ENCODE data around the gene SOWAHD.
"Not testable (repeated sequence)": the region's sequence is repeated elsewhere in the genome, so short reads cannot be mapped to it uniquely, and the experiment has no call there.

The SOWAHD gene, protein sequence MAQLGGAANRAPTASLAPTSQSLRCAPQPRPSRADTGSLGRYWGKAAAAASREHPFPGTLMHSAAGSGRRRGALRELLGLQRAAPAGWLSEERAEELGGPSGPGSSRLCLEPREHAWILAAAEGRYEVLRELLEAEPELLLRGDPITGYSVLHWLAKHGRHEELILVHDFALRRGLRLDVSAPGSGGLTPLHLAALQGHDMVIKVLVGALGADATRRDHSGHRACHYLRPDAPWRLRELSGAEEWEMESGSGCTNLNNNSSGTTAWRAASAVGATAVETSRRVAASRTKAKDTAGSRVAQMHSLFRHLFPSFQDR

DNA sequence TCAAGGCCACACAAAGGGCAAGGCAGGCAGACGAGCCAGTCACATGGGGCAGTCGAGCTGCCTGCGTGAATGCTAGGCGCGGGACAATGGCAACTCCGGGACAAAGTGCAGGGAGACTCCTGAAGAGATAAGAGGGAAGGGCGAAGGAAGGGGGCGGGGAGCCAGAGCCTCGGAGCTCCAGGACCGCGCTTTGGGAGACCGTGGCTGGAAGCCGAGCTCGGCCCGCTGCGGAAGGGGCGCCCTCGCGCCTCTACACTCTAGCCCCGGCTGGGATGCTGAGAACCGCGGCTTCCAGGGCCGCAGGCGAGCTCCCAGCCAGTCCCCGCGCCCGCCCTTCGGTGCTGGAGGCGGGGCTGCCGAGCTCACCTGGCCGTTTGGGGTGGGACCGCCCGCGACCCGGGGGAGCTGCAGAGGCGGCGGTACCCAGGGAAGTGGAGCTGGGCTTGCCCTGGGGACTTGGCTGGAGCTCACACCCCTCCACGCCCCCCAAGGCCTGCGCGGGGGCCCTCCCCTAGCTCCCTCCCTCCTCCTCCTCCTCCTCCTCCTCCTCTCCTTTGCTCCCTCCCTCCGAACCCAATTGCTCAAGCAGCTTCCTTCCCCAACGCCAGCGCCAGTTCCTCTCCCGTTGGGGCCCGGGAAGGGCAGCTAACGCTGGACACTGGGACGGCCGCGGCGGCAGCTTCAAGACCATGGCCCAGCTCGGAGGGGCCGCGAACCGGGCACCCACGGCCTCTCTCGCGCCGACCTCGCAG lies at the start of gene SOWAHD:
SOWAHD (plus strand) TSS at position 610 of the 752 bp plus-strand sequence; CDS start at position 690, 80 bp downstream.
- peak in 1 of 2 donors; percentile 46 for DNase-seq

DNA sequence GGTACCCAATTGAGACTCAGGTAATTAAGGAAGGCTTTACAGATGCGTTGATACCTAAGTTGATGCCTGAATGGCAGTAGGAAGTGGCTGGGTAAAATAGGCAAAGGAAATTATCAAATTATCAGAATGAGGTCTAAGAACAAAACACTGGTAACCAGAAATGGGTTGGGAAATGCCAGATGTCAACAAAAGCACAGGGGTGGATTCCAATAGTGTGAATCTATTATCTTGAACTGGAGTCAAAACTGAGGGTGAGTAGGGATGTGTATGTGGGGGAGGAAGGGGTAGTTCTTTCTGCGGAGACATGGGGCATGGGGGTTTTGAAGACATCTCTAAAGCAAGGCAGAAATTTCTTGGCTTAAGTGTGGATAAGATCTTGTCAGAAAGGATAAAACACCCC lies 49.5 kb upstream of the SOWAHD start:
- no peak for DNase-seq

DNA sequence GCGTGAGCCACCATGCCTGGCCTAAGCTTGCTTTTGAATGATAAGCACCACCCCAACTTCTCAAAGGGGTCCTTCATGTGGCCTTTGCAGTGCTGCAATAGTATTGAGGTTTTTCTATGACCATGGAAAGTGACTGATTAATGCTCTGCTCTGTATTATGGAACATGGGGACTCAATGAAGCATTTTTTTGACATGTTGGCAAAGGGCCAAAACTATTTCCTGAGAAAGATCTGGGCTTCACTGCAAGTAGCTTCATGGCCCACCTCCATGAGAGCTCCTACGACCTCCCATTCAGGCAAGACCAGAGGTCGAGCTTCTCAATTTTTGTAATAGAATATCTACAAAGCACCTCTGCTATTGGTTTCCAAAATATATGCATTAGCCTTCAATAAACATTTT lies 48.8 kb upstream of the SOWAHD start:
- no peak for DNase-seq

DNA sequence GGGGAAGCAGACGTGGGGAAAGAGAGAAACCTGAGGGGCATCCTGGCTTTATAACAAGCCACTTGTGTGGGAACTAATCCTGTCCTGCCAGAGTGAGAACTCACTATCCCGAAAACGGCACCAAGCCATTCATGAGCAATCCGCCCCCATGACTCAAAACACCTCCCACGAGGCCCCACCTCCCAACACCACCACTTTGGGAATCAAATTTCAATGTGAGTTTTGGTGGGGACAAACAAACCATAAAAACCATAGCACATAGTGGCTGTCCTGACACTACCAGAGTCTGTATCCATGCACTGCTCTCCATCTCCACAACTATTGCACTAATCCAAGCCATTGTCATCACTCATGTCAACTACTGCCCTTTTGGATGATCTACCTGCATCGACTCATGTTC lies 36.9 kb upstream of the SOWAHD start:
- no peak for DNase-seq

DNA sequence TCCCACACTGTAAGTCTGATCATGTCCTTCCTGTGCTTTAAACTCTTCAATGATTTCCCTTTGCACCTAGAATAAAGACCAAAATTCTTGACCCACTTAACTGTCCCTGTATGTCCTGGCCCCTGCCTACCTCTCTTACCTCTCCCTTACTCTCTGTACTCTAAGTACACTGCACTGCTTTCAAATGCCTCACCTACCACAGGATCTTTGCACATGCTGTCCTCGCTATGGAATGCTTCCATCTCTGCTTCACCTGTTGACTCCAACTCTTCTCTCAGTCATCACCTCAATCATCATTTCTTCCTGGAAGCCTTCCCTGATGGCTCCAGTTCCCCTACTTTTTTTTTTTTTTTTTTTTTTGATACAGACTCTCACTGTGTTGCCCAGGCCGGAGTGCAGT lies 36.5 kb upstream of the SOWAHD start:
- DNase-seq: no peak

DNA sequence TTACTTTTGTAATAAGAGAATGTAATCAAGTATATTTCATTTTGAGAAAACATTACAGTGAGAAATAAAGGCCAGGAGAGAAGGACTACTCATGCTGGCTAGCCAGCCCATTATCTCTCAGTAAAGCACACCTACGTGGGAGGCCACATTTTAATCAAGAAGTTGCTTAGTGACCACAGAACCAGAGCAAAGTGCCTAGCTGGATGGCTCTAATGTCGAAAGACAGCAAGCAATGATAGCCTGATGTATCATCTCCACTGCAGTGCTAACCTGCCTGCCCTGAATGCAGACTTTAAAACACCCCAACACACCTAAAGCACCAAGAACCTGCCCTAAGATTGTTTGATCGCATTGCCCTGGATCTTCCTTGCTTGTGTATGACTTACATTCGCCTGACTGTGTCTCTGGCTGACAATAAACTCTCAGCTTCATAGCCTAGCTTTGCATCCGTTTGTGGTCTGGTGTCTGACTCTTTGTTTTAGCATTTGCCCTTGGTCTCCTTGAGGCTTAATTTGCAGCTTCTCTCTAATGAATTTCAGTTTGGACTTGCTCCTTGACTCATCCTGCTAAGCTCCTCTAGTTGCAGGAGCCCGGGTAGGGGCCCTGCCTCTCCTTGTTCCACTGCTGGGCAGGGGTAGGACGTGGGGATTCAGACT lies 31.4 kb upstream of the SOWAHD start:
- DNase-seq: no peak

DNA sequence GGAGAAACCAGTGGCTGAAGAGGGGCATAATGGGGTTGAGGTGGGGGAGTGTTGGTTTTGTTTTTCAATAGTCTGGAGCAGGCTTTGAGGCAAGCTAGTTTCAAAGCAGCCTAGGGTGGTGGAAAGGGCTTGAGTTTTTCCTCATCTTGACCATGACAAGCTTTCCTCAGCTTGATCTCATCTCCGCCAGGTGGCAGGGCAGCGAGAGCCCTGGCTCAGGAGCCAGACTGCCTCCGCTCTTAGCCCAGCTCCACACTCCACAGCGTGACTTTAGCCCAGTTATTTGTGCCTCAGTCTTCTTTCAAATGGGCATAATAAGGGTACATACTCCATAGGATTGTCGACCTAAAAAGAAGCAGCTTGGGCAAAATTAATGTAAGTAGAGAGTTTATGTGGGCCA lies 29.9 kb upstream of the SOWAHD start:
- DNase-seq: no peak

DNA sequence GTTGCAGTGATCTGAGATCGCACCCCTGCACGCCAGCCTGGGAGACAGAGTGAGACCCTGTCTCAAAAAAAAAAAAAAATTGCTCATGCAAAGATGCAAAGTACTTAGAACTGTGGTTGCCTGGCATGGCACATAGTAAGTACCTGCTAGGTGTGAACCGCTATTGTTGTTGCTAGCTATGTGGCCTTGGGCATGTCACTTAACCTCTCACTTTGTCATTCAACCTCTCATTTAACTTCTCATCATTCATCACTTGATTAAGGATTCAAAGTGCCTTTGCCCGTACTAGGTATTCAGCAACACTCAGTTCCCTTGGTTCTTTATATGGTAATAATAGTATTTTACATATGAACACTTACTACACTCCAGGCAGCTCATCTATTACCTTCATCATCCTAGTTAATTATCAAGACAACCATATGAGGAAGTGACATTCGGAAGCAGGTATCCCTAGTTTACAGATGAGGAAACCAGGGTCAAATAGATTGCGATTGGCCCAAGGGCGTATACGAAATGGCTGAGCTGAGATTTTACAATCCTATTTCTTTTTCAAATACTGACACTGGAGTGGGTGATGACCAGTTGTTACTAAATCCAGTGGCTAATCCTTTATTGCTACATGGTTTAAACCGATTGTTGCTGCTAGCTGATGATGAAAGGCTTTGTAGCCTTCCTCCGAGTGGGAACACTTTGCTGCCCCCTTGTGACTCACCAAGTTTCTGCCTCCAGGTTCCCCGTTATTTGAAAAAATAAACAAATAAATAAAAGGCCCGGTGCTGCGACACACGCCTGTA lies 28.8 kb upstream of the SOWAHD start:
- peak; percentile 85 to 89 for DNase-seq

DNA sequence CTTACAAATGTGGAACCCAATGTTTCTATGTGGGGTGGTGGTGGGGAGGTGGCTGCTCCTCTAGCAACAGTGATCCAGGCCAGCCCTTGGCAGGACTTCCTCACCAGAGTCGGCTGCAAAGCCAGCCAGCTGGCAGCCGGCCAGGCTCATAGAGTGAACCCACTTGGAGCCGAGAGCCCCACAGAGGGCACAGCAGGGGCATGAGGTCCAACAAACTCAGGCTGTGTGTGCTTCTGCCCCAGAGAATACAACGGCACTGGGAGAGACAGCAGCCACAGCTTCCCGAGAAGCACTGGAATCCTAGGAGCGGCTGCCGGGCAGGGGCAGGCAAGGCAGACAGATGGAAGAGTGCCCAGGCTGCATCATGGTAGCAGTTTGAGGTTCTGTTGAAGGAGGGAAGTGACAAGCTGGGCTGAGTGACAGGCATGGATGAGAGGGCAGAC lies 23.5 kb upstream of the SOWAHD start:
- DNase-seq: peak in 1 of 2 donors; percentile 24

DNA sequence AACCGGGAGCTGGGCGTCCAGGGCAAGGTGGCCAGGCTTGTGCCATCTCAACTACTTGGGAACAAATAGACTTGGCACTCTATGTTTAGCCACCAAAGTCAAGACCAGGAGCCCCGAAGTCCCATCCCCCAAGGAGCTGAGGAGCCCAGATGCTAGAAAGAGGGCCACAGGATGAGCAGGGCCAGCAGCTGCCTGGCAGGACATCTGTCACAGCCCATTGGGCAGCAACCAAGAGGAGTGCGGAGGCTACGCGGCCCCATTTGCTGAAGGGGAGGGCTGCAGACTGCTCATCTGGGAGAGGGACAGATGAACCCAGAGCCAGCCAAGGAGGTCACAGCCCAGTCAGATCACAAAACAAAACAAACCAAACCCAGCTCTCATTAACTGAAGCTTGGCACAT lies 22.9 kb upstream of the SOWAHD start:
- no peak for DNase-seq

DNA sequence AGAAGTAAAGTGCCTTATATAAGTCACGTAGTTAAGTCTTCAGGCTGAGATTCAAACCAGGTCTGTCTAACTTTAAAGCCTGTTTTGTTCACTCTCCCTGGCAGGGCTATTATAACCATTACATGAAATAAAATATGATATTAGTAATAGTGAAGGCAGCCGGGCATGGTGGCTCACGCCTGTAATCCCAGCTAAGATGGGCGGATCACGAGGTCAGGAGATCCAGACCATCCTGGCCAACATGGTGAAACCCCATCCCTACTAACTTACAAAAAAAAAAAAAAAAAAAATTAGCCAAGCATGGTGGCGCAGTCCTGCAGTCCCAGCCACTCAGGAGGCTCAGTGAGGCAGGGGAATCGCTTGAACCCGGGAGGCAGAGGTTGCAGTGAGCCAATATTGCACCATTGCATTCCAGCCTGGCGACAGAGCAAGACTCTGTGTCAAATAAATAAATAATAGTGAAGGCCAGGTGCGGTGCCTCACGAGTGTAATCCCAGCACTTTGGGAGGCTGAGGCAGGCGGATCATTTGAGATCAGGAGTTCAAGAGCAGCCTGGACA lies 22.1 kb upstream of the SOWAHD start:
- no peak for DNase-seq

DNA sequence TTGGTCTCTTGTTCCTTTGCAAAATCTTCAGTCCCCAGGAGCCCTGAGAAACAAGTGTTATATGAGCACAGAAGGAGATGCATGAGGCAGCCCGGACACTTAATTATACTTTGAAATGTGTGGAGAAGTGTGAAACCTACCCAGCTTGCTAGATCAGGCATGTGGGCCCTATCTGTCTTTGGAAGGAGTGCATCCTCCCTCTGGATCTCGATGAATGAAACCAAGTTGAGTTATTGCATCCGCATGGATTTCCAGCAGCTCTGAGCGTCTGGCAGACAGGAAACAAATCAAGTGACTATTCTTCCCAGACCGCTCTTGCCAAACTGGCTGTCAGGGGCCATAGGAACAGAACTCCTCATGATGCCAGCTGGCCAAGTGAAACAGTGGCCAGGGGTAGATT lies 19.6 kb upstream of the SOWAHD start:
- DNase-seq: no peak

DNA sequence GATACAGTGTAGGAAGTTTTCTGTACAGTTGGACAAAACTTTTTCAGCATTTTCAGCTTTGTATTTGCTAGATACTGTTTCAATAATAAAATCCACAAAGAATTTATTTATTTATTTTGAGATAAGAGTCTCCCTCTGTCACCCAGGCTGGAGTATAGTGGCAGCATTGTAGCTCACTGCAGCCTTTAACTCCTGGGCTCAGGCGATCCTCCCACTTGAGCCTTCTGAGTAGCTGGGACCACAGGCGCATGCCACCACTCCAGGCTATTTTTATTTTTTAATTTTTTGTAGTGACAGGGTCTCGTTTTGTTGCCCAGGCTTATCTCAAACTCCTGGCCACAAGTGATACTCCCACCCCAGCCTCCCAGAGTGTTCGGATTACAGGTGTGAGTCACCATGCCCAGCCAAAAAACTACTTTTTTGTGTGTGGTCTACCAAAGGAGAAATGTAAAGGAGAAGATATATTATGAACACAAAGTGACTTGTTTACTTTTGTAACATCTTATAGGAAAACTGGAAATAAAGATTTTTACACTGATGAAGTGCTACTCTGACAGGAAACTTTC lies 13.0 kb upstream of the SOWAHD start:
- DNase-seq: no peak

DNA sequence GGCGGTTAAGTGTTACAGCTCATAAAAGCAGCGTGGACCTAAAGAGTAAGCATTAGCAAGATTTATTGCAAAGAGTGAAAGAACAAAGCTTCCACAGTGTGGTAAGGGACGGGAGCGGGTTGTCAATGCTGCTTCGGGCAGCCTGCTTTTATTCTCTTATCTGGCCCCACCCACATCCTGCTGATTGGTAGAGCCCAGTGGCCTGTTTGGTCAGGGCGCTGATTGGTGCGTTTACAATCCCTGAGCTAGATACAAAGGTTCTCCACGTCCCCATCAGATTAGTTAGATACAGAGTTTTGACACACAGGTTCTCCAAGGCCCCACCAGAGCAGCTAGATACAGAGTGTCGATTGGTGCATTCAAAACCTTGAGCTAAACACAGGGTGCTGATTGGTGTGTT lies 8.3 kb upstream of the SOWAHD start:
- not testable (repeated sequence) for DNase-seq

DNA sequence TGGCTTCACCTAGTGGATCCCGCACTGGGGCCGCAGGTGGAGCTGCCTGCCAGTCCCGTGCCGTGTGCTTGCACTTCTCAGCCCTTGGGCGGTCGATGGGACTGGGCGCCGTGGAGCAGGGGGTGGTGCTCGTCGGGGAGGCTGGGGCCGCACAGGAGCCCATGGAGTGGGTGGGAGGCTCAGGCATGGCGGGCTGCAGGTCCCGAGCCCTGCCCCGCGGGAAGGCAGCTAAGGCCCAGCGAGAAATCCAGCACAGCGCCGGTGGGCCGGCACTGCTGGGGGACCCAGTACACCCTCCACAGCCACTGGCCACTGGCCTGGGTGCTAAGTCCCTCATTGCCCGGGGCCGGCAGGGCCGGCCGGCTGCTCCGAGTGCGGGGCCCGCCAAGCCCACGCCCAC lies 7.6 kb upstream of the SOWAHD start:
- DNase-seq: not testable (repeated sequence)

DNA sequence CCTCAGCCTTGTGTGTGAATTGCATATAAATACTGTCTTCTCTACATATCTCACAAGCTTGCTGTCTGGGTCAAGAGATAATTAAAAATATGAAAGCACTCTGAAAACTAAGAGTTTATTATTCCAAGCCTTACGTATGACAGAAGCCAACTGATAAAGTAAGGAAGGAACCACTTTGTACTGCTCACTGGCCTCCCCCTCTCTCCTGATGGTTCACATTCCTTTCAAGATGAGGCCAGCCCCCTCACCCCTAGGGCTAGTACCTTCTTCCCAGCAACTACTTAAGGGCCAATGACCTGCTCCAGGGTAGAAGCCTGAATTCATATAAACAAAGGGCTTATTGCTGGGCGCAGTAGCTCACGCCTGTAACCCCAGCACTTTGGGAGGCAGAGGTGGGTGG lies 5.4 kb upstream of the SOWAHD start:
- DNase-seq: no peak

DNA sequence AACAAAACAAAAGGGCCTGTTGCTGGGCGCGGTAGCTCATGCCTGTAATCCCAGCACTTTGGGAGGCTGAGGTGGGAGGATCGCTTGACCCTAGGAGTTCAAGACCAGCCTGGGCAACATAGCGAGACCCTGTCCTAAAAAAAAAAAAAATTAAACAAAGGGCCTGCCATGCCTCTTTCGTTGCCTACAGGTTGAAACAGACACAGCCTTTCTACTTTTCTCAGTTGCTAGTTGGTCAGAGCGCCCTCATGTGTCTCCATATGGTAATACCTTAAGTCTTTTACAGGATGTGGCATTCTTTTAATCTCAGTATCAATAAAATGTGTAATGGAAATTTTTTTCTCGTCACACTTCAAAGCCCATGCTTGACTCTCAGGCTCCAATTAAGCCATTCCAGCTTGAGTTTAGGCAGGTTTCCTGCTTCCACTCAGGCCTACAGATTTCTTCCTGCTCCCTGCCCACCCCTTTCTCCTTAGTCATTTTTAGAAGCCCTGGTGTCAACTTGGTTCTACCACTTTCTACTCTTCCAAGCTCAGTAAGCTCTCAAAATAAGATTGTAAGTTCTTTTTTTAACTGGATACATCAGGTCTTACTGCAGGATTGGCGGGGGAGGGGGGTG lies 4.6 kb upstream of the SOWAHD start:
- DNase-seq: peak in 1 of 2 donors; percentile 49

DNA sequence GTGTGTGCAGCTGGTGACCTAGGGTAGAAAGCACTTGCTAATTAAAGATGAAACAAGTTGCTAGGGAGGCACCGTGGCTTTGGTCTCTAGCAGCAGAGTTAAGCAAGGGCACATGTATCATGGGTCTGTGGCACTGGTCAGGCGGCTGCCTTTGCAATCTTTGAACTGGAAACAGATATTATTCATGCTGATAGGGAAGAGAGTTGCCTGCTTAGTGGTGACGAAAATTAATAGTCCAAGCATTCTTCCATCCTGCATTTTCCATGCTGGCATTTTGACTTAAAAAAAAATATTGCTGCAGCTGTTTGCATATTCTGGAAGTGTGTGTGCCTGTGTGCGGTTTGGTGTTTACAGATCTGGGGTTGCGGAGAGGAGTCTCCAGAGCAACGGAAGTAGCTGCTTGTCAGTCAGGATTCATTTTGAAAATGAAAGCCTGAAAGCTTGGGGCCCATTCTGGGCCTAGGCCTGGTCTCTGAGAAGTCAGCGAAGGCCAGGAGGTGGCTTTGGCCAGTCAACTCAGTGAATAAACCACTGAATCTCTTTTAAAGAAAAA lies 2.3 kb upstream of the SOWAHD start:
- peak; percentile 31 to 68 for DNase-seq

DNA sequence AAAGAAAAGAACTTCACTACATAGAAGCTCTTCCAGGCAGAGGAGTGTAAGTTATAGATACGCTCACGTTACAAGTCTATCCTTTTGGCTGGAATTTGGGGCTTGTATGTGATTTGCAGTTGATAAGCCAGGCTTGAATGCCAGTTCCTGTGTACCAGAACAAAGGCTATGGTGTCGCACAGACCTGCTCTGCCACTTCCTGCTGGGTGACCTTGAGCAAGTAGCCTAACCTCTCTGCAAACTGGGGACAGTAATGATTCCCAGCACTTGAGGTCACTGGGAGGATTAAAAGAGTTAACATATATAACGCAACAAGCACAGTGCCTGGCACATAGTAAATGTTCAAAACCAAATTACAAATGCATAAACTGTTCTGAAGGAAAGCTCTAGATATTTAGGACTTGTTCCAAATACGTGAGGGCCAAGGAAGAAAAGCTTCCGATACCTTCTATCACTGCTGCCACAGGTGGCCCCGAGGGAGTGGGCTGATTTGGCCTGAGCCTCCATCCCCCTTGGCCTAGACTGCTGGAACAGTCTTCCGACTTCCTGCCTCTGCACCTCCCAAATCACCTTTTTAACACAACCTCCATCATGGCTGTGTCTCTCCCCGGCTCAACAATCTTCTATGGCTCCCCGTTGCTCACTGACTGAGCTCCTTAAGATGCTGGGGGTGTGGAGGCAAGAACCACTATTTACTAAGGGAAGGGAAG lies 1.3 kb upstream of the SOWAHD start:
- no peak for DNase-seq

DNA sequence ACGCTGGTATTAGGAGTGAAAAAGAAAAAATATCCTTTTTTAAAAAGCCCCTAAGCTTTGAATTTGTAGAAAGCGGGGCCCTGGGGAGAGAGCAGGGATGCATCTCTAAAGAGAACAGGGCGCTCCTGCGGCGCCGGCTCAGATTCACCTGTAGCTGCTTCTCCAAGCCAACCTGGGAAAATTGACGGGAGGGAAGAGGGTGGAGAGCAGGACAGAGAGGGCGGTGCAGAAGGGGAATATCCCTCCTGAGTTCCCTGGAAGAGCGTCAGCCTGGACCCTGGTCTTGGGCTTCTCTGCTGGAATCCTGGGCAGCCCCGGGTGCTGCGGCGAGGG lies 776 bp upstream of the SOWAHD start:
- DNase-seq: no peak

DNA sequence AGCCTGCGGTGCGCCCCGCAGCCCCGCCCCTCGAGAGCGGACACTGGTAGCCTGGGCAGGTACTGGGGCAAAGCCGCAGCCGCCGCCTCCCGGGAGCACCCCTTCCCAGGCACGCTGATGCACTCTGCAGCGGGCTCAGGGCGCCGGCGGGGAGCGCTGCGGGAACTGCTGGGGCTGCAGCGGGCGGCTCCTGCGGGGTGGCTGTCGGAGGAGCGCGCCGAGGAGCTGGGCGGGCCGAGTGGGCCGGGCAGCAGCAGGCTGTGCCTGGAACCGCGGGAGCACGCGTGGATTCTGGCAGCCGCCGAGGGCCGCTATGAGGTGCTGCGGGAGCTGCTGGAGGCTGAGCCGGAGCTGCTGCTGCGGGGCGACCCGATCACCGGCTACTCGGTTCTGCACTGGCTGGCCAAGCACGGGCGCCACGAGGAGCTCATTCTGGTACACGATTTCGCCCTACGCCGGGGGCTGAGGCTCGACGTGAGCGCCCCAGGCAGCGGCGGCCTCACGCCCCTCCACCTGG lies 401 bp downstream of the SOWAHD start:
- no peak for DNase-seq

All from inflammatory macrophage treated with lipopolysaccharide for 1 hour (primary cell).